Liver (tissue), 3 donors: ENCODE measurements around the gene SORCS2.

Source experiments
- EGR1 ChIP-seq, 2 donors: IDR thresholded peaks; 2 replicates each; pipeline ENCODE4 v1.6.1; 2016 to 2018; ENCODE audit warnings: antibody characterized with exemption in 2 of 2, low read depth in 2 of 2
- FOXA1 ChIP-seq: IDR thresholded peaks from 2 replicates; pipeline ENCODE4 v1.6.1; 2016; ENCODE audit warnings: antibody characterized with exemption
- GABPA ChIP-seq, 2 donors: IDR thresholded peaks in 1 of 2; conservative IDR thresholded peaks in 1 of 2; 2 replicates each; pipeline ENCODE4 v1.6.1; 2016; ENCODE audit warnings: antibody characterized with exemption in 2 of 2, mild to moderate bottlenecking in 1 of 2, moderate library complexity in 1 of 2
- HNF4A ChIP-seq, 2 donors: conservative IDR thresholded peaks; 2 replicates each; pipeline ENCODE4 v1.6.1; 2016; ENCODE audit warnings: antibody characterized with exemption in 2 of 2, mild to moderate bottlenecking in 2 of 2
- JUND ChIP-seq, 2 donors: IDR thresholded peaks; 2 replicates each; pipeline ENCODE4 v1.6.1; 2016; ENCODE audit warnings: antibody characterized with exemption in 2 of 2
- NR2F2 ChIP-seq: IDR thresholded peaks from 2 replicates; pipeline ENCODE4 v1.6.1; 2016; ENCODE audit warnings: antibody characterized with exemption
- RAD21 ChIP-seq, 2 donors: IDR thresholded peaks; 2 replicates each; pipeline ENCODE4 v1.6.1; 2016; ENCODE audit warnings: antibody characterized with exemption in 2 of 2, mild to moderate bottlenecking in 2 of 2
- SP1 ChIP-seq: IDR thresholded peaks from 2 replicates; pipeline ENCODE4 v1.6.1; 2018; ENCODE audit warnings: antibody characterized with exemption, mild to moderate bottlenecking
- TAF1 ChIP-seq: conservative IDR thresholded peaks from 2 replicates; pipeline ENCODE4 v1.6.1; 2016; ENCODE audit warnings: antibody characterized with exemption, mild to moderate bottlenecking
- YY1 ChIP-seq: IDR thresholded peaks from 2 replicates; pipeline ENCODE4 v1.6.1; 2016; ENCODE audit warnings: antibody characterized with exemption, mild to moderate bottlenecking
- TF ChIP-seq, protein P1 (sequence below): fragments of 150-350 bp; IDR thresholded peaks from 2 replicates; pipeline ENCODE4 v1.5.1; 2017; ENCODE audit warnings: improper control_type of control experiment, low read depth, low read length; ENCODE audit not compliant: missing input control
- TF ChIP-seq, protein P2 (sequence below): IDR thresholded peaks from 2 replicates; pipeline ENCODE4 v1.6.1; 2016; ENCODE audit warnings: antibody characterized with exemption, mild to moderate bottlenecking
- TF ChIP-seq, protein P3 (sequence below): IDR thresholded peaks from 2 replicates; pipeline ENCODE4 v1.6.1; 2016; ENCODE audit warnings: antibody characterized with exemption
- donor health status: healthy.
- donor health status: healthy.

DNA sequence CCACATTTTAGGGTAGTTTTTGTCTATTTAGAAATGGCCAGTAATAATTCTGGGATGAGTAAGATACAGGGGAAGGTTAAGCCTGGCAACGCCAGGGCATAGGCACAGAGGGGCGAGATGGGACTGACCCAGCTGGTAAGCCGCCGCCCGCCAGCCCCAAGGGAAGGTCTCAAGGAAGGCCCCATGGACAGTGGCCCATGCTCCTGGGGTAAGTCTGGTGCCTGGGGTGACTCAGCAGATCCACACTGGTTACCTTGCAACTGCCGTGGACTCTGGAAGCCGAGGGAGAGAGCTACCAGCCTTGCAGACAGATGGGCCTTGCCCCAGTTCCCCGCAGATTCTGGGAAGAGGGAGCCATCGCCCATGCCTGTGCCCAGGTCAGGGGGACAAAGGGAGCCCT is 567.9 kb downstream of the SORCS2 start:
- TF ChIP-seq, protein P1, sequence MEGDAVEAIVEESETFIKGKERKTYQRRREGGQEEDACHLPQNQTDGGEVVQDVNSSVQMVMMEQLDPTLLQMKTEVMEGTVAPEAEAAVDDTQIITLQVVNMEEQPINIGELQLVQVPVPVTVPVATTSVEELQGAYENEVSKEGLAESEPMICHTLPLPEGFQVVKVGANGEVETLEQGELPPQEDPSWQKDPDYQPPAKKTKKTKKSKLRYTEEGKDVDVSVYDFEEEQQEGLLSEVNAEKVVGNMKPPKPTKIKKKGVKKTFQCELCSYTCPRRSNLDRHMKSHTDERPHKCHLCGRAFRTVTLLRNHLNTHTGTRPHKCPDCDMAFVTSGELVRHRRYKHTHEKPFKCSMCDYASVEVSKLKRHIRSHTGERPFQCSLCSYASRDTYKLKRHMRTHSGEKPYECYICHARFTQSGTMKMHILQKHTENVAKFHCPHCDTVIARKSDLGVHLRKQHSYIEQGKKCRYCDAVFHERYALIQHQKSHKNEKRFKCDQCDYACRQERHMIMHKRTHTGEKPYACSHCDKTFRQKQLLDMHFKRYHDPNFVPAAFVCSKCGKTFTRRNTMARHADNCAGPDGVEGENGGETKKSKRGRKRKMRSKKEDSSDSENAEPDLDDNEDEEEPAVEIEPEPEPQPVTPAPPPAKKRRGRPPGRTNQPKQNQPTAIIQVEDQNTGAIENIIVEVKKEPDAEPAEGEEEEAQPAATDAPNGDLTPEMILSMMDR, result no peak
- TF ChIP-seq, protein P2, sequence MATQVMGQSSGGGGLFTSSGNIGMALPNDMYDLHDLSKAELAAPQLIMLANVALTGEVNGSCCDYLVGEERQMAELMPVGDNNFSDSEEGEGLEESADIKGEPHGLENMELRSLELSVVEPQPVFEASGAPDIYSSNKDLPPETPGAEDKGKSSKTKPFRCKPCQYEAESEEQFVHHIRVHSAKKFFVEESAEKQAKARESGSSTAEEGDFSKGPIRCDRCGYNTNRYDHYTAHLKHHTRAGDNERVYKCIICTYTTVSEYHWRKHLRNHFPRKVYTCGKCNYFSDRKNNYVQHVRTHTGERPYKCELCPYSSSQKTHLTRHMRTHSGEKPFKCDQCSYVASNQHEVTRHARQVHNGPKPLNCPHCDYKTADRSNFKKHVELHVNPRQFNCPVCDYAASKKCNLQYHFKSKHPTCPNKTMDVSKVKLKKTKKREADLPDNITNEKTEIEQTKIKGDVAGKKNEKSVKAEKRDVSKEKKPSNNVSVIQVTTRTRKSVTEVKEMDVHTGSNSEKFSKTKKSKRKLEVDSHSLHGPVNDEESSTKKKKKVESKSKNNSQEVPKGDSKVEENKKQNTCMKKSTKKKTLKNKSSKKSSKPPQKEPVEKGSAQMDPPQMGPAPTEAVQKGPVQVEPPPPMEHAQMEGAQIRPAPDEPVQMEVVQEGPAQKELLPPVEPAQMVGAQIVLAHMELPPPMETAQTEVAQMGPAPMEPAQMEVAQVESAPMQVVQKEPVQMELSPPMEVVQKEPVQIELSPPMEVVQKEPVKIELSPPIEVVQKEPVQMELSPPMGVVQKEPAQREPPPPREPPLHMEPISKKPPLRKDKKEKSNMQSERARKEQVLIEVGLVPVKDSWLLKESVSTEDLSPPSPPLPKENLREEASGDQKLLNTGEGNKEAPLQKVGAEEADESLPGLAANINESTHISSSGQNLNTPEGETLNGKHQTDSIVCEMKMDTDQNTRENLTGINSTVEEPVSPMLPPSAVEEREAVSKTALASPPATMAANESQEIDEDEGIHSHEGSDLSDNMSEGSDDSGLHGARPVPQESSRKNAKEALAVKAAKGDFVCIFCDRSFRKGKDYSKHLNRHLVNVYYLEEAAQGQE, result no peak
- TF ChIP-seq TAF1 (no peak), JUND (IDR thresholded peaks at IDR 0.05) (no peak), SP1 (no peak), EGR1 (IDR thresholded peaks at IDR 0.05; ENCODE audit: low read depth in 2 of 2) (no peak), RAD21 (IDR thresholded peaks at IDR 0.05) (no peak), FOXA1 (no peak), HNF4A (conservative IDR thresholded peaks at IDR 0.05) (no peak), GABPA (IDR thresholded peaks at IDR 0.05 in 1 of 2, conservative IDR thresholded peaks at IDR 0.05 in 1 of 2) (no peak), NR2F2 (no peak), YY1 (no peak)
- TF ChIP-seq, protein P3, sequence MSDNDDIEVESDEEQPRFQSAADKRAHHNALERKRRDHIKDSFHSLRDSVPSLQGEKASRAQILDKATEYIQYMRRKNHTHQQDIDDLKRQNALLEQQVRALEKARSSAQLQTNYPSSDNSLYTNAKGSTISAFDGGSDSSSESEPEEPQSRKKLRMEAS, result no peak
